H9 (cell line): ENCODE results near the gene RAB27B. TPM values are rescaled to one million over a fixed set of nuclear protein-coding genes. Genes with fewer than 3 reads are reported as not detected.

Source experiments
- DNase-seq: peaks from one replicate; pipeline ENCODE4 v3.0.0-alpha.2; 2017
- H2AFZ ChIP-seq: one replicate; pipeline ENCODE4 v1.6.1; 2013; ENCODE audit warnings: mild to moderate bottlenecking, low read length, control low read depth, moderate library complexity
- H2AK5ac ChIP-seq: 2 replicates; pipeline ENCODE4 v1.6.1; 2013; ENCODE audit warnings: low read length, control low read depth, mixed read lengths; ENCODE audit not compliant: insufficient read length
- H2BK120ac ChIP-seq: one replicate; pipeline ENCODE4 v1.6.1; 2013; ENCODE audit warnings: low read depth, mild to moderate bottlenecking, low read length, control low read depth, inconsistent platforms; ENCODE audit not compliant: poor library complexity, severe bottlenecking
- H2BK12ac ChIP-seq: 2 replicates; pipeline ENCODE4 v1.6.1; 2013; ENCODE audit warnings: low read length, control low read depth, mixed read lengths, low read depth; ENCODE audit not compliant: insufficient read length
- H2BK15ac ChIP-seq: 2 replicates; pipeline ENCODE4 v1.6.1; 2013; ENCODE audit warnings: low read depth, low read length, control low read depth
- H2BK20ac ChIP-seq: one replicate; pipeline ENCODE4 v1.6.1; 2013; ENCODE audit warnings: low read depth, mild to moderate bottlenecking, low read length, control low read depth, inconsistent platforms; ENCODE audit not compliant: poor library complexity, severe bottlenecking
- H2BK5ac ChIP-seq: 2 replicates; pipeline ENCODE4 v1.6.1; 2013; ENCODE audit warnings: low read length, control low read depth, mixed read lengths; ENCODE audit not compliant: insufficient read length
- H3K14ac ChIP-seq: 2 replicates; pipeline ENCODE4 v1.6.1; 2013; ENCODE audit warnings: low read length, control low read depth; ENCODE audit not compliant: insufficient read depth
- H3K18ac ChIP-seq: 2 replicates; pipeline ENCODE4 v1.6.1; 2013; ENCODE audit warnings: low read depth, mild to moderate bottlenecking, mixed read lengths, low read length, control low read depth; ENCODE audit not compliant: insufficient read length
- H3K23ac ChIP-seq: 2 replicates; pipeline ENCODE4 v1.6.1; 2013; ENCODE audit warnings: low read length, control low read depth, mixed read lengths, low read depth; ENCODE audit not compliant: insufficient read length
- H3K23me2 ChIP-seq: 2 replicates; pipeline ENCODE4 v1.6.1; 2013; ENCODE audit warnings: low read depth, mild to moderate bottlenecking, mixed read lengths, low read length, control low read depth; ENCODE audit not compliant: insufficient read length, poor library complexity, severe bottlenecking
- H3K27ac ChIP-seq: 2 replicates; pipeline ENCODE4 v1.5.1; 2013; ENCODE audit warnings: low read length, control low read depth, mixed read lengths, low read depth; ENCODE audit not compliant: insufficient read length
- H3K27me3 ChIP-seq: 2 replicates; pipeline ENCODE4 v1.6.1; 2013; ENCODE audit warnings: low read length, control low read depth, inconsistent platforms; ENCODE audit not compliant: insufficient read depth
- H3K4ac ChIP-seq: 2 replicates; pipeline ENCODE4 v1.6.1; 2013; ENCODE audit warnings: low read depth, mild to moderate bottlenecking, control low read depth, inconsistent platforms, low read length, moderate library complexity
- H3K4me1 ChIP-seq: 2 replicates; pipeline ENCODE4 v1.6.1; 2013; ENCODE audit warnings: low read length, control low read depth, inconsistent platforms; ENCODE audit not compliant: insufficient read depth
- H3K4me2 ChIP-seq: 2 replicates; pipeline ENCODE4 v1.6.1; 2013; ENCODE audit warnings: low read length, control low read depth, mixed read lengths; ENCODE audit not compliant: insufficient read length, insufficient read depth
- H3K56ac ChIP-seq: 2 replicates; pipeline ENCODE4 v1.6.1; 2013; ENCODE audit warnings: low read depth, mild to moderate bottlenecking, mixed read lengths, low read length, control low read depth; ENCODE audit not compliant: insufficient read length
- H3K79me1 ChIP-seq: 2 replicates; pipeline ENCODE4 v1.6.1; 2013; ENCODE audit warnings: low read depth, mild to moderate bottlenecking, moderate library complexity, low read length, control low read depth, inconsistent platforms; ENCODE audit not compliant: insufficient read depth, poor library complexity, severe bottlenecking
- H3K79me2 ChIP-seq: 2 replicates; pipeline ENCODE4 v1.6.1; 2013; ENCODE audit warnings: low read length, control low read depth, inconsistent platforms; ENCODE audit not compliant: insufficient read depth
- H3K9ac ChIP-seq: 2 replicates; pipeline ENCODE4 v1.6.1; 2013; ENCODE audit warnings: low read length, control low read depth, mixed read lengths; ENCODE audit not compliant: insufficient read length; ENCODE audit errors: extremely low read depth
- H3K9me3 ChIP-seq: one replicate; pipeline ENCODE4 v1.6.1; 2013; ENCODE audit warnings: low read depth, low read length, inconsistent platforms; ENCODE audit not compliant: control insufficient read depth
- H3T11ph ChIP-seq: one replicate; pipeline ENCODE4 v1.6.1; 2013; ENCODE audit warnings: mild to moderate bottlenecking, low read length, control low read depth, inconsistent platforms
- H4K20me1 ChIP-seq: one replicate; pipeline ENCODE4 v1.6.1; 2013; ENCODE audit not compliant: control insufficient read depth, insufficient read length, insufficient read depth
- H4K5ac ChIP-seq: 2 replicates; pipeline ENCODE4 v1.6.1; 2013; ENCODE audit warnings: low read depth, mild to moderate bottlenecking, mixed read lengths, low read length, control low read depth; ENCODE audit not compliant: insufficient read length
- H4K8ac ChIP-seq: replicated peaks from 2 replicates; pipeline ENCODE4 v1.6.1; 2013; ENCODE audit warnings: low read length, control low read depth, mixed read lengths, low read depth; ENCODE audit not compliant: insufficient read length
- H4K91ac ChIP-seq: 2 replicates; pipeline ENCODE4 v1.6.1; 2013; ENCODE audit warnings: low read depth, mild to moderate bottlenecking, moderate library complexity, mixed read lengths, low read length, control low read depth; ENCODE audit not compliant: insufficient read length
- H3K27ac Mint-ChIP-seq, 3 experiments: 2 replicates in 2 of 3; 3 replicates in 1 of 3; pipeline ENCODE4 v1.8.0; 2020 to 2021; ENCODE audit warnings: mixed read lengths in 3 of 3, mild to moderate bottlenecking in 1 of 3, moderate library complexity in 1 of 3
- H3K27me3 Mint-ChIP-seq: 2 replicates; pipeline ENCODE4 v1.8.0; 2021; ENCODE audit warnings: low read depth, mild to moderate bottlenecking, moderate library complexity, mixed read lengths
- H3K36me3 Mint-ChIP-seq, 3 experiments: 2 replicates in 2 of 3; 3 replicates in 1 of 3; pipeline ENCODE4 v1.8.0; 2020 to 2021; ENCODE audit warnings: low read depth in 3 of 3, mixed read lengths in 3 of 3; ENCODE audit not compliant: insufficient read depth in 1 of 3
- H3K4me1 Mint-ChIP-seq, 2 experiments: 2 replicates each; pipeline ENCODE4 v1.8.0; 2020; ENCODE audit warnings: mixed read lengths in 2 of 2
- H3K4me3 Mint-ChIP-seq, 2 experiments: 2 replicates in 1 of 2; 3 replicates in 1 of 2; pipeline ENCODE4 v1.8.0; 2020 to 2021; ENCODE audit warnings: mild to moderate bottlenecking in 2 of 2, mixed read lengths in 2 of 2, moderate library complexity in 1 of 2
- H3K9me3 Mint-ChIP-seq, 2 experiments: 2 replicates in 1 of 2; 3 replicates in 1 of 2; pipeline ENCODE4 v1.8.0; 2020; ENCODE audit warnings: mild to moderate bottlenecking in 2 of 2, mixed read lengths in 2 of 2, moderate library complexity in 1 of 2
- WGBS: extraction: QIAGEN DNeasy Blood & Tissue Kit; methylation state at CpG from one replicate; pipeline ENCODE4 v1.1.7; 2013; ENCODE audit warnings: missing lambda C conversion rate, low lambda C conversion rate, mixed read lengths; ENCODE audit not compliant: insufficient read length; ENCODE audit errors: extremely low coverage; 5-methylcytosine and 5-hydroxymethylcytosine counted together
- total RNA-seq: library from RNA; stranded (reverse); gene quantifications from 2 replicates; pipeline ENCODE4 v1.2.1, GENCODE V29; 2021
- TF ChIP-seq, protein P1 (sequence below): fragments of 200-600 bp; sonication (generic); conservative IDR thresholded peaks from 3 replicates; pipeline ENCODE4 v1.8.0; 2021; ENCODE audit warnings: antibody characterized with exemption, mild to moderate bottlenecking

Gene RAB27B
- total RNA-seq, 1 experiment from 2014 or later, result 0.15 TPM

GRCh38 chr18:54879691-54880090 is 51.4 kb downstream of the RAB27B start:
- Histone ChIP-seq H3K56ac (no peak overlapping the region), H4K20me1 (no peaks in the 10 kb centered on the region), H4K8ac (no peak overlapping the region), H3K18ac (no peak overlapping the region), H2BK5ac (no peak overlapping the region), H3K27me3 (no peaks in the 10 kb centered on the region), H2BK12ac (no peak overlapping the region), H3K9me3 (no peaks in the 10 kb centered on the region), H4K91ac (no peak overlapping the region), H3K4ac (no peak overlapping the region), H3T11ph (no peak overlapping the region), H3K79me1 (no peaks in the 10 kb centered on the region), H3K9ac (no peak overlapping the region), H2AFZ (no peak overlapping the region), H3K14ac (no peak overlapping the region), H2BK15ac (no peak overlapping the region), H4K5ac (no peak overlapping the region), H3K23me2 (no peaks in the 10 kb centered on the region), H3K4me2 (no peak overlapping the region), H2BK20ac (no peak overlapping the region), H2AK5ac (no peak overlapping the region), H3K79me2 (no peaks in the 10 kb centered on the region), H3K23ac (no peak overlapping the region), H3K27ac (no peak overlapping the region), H3K4me1 (no peaks in the 10 kb centered on the region), H2BK120ac (no peak overlapping the region)
- H3K4me3 Mint-ChIP-seq, result no peak overlapping the region
- peaks cover 3% of the 10 kb centered on the region in 2 experiments for H3K4me1 Mint-ChIP-seq
- no peak overlapping the region for H3K27ac Mint-ChIP-seq
- no peak for DNase-seq
- H3K36me3 Mint-ChIP-seq, result no peaks in the 10 kb centered on the region
- peaks cover 9% of the 10 kb centered on the region; the same call in 1 of the 2 replicates for H3K27me3 Mint-ChIP-seq
- no peaks in the 10 kb centered on the region; a peak in 1 of 5 replicates for H3K9me3 Mint-ChIP-seq
- TF ChIP-seq, protein P1, sequence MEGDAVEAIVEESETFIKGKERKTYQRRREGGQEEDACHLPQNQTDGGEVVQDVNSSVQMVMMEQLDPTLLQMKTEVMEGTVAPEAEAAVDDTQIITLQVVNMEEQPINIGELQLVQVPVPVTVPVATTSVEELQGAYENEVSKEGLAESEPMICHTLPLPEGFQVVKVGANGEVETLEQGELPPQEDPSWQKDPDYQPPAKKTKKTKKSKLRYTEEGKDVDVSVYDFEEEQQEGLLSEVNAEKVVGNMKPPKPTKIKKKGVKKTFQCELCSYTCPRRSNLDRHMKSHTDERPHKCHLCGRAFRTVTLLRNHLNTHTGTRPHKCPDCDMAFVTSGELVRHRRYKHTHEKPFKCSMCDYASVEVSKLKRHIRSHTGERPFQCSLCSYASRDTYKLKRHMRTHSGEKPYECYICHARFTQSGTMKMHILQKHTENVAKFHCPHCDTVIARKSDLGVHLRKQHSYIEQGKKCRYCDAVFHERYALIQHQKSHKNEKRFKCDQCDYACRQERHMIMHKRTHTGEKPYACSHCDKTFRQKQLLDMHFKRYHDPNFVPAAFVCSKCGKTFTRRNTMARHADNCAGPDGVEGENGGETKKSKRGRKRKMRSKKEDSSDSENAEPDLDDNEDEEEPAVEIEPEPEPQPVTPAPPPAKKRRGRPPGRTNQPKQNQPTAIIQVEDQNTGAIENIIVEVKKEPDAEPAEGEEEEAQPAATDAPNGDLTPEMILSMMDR, result no peak
- no CpG with 5 or more reads among the region's 4 CpGs for WGBS
